ENCODE measurements around the gene FTO. TPM values are rescaled to one million over a fixed set of nuclear protein-coding genes. Genes with fewer than 3 reads are reported as not detected.

Gene FTO
- total and polyA plus RNA-seq, 12 donors: 17.8 to 310 (median 156) TPM

DNA sequence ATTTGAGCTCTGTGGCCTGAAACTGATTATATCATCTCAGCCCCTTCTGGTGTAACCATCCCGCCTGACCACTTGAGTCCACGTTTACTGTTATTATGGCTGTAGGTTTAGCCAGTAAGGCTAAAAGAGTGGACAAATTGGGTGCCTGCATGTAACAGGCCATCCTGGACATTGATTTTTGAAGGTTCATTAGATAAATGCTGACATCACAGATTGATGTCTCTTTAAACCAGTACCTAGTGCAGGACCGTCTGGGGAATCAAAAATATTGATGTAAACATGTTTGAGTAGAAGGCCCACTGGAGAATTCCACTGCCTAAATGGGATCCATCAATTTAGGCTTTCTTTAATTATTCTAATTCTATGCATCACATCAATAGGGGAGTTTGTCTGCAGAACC is 367.6 kb downstream of the FTO start:
- Histone ChIP-seq H3K36me3 (replicated peaks in 1 of 2) (no peaks in the 10 kb centered on the region), H3K4me1 (replicated peaks in 1 of 2) (no peaks in the 10 kb centered on the region), H3K27me3 (no peaks in the 10 kb centered on the region), H3K27ac (no peak overlapping the region), H3K9me3 (replicated peaks in 1 of 3) (no peaks in the 10 kb centered on the region), H3K4me3 (no peak overlapping the region)
- TF ChIP-seq, protein P1, sequence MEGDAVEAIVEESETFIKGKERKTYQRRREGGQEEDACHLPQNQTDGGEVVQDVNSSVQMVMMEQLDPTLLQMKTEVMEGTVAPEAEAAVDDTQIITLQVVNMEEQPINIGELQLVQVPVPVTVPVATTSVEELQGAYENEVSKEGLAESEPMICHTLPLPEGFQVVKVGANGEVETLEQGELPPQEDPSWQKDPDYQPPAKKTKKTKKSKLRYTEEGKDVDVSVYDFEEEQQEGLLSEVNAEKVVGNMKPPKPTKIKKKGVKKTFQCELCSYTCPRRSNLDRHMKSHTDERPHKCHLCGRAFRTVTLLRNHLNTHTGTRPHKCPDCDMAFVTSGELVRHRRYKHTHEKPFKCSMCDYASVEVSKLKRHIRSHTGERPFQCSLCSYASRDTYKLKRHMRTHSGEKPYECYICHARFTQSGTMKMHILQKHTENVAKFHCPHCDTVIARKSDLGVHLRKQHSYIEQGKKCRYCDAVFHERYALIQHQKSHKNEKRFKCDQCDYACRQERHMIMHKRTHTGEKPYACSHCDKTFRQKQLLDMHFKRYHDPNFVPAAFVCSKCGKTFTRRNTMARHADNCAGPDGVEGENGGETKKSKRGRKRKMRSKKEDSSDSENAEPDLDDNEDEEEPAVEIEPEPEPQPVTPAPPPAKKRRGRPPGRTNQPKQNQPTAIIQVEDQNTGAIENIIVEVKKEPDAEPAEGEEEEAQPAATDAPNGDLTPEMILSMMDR (IDR thresholded peaks at IDR 0.05): no peak
- TF ChIP-seq POLR2A (IDR thresholded peaks at IDR 0.05): no peak
- DNase-seq: no peak
- 95 to 100% (median 98%) methylated on average over 3 of the region's 3 CpGs for WGBS, 4 donors
- intact Hi-C loops (cut with DNase I): no loop called here

DNA sequence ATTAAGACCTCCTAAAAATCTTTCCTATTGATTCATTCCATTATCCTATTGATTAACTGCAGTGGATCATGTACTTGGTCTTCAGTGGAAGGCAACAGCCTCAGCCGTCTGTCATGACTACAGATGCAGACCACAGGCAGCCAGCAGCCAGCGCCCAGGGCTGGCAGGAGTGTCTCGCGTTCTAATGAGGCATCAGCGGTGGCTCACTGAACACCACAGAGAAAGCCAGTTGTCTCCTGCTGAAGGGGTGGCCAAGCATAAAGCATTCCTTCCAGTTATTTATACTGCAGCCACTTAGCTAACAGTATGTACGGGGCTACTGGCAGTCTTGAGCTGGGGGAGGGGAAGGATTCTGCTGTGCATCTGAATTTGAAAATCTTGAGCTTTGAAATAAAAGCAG is 368.3 kb downstream of the FTO start:
- 94 to 97% (median 95%) methylated on average over 6 of the region's 6 CpGs for WGBS, 4 donors
- H3K36me3 ChIP-seq (replicated peaks in 1 of 2): no peaks in the 10 kb centered on the region
- no peak overlapping the region for H3K27ac ChIP-seq
- TF ChIP-seq POLR2A (IDR thresholded peaks at IDR 0.05): no peak
- TF ChIP-seq, protein P1 (IDR thresholded peaks at IDR 0.05): no peak
- H3K4me1 ChIP-seq (replicated peaks in 1 of 2): no peaks in the 10 kb centered on the region
- H3K4me3 ChIP-seq: no peak overlapping the region
- no peaks in the 10 kb centered on the region for H3K9me3 ChIP-seq (replicated peaks in 1 of 3)
- no peak for DNase-seq
- intact Hi-C loops (cut with DNase I): no loop called here
- H3K27me3 ChIP-seq: no peaks in the 10 kb centered on the region

DNA sequence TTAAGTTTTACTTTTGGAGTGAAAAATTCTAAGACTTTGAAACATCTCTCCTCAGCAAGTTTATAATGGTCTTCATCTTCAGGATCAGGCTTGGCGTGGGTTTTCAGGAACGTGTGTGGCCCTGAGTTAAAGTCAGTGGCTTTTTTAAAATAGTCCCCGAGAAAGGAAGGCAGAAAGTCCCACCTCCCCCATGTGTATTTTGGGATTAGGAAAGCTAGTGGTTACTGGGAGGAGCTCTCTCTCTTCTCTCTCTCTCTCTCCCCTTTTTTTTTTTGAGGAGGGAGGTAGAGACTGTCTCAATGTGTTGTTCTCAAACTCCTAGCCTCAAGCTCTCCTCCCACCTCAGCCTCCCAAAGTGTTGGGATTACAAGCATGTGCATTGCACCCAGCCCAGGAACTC is 369.4 kb downstream of the FTO start:
- DNase-seq: no peak
- H3K27ac ChIP-seq: no peak overlapping the region
- no peak overlapping the region for H3K4me3 ChIP-seq
- no peaks in the 10 kb centered on the region for H3K9me3 ChIP-seq (replicated peaks in 1 of 3)
- TF ChIP-seq, protein P1 (IDR thresholded peaks at IDR 0.05): no peak
- no peak for TF ChIP-seq POLR2A (IDR thresholded peaks at IDR 0.05)
- WGBS, 4 donors: 83 to 90% (median 87%) methylated on average over 3 of the region's 3 CpGs
- H3K27me3 ChIP-seq: no peaks in the 10 kb centered on the region
- intact Hi-C loops (cut with DNase I): no loop called here
- no peaks in the 10 kb centered on the region for H3K36me3 ChIP-seq (replicated peaks in 1 of 2)
- H3K4me1 ChIP-seq (replicated peaks in 1 of 2): no peaks in the 10 kb centered on the region

DNA sequence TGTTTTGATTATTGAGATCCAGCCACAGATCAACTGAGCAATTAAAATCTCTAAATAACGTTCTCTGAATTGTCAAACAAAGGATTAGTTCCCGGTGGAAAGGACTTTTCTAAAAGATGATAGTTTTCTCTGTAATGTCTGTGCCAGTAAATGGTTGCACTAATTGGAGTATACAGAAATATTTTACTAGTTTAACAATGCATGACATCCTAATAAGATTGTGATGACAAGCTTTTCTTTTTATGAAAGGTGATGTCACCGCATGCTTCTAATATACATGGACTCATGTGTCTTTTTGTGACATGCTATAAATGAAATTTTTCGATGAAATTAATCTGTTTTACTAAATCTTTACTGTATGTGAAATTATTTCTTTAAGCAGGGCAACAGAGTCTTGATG is 371.5 kb downstream of the FTO start:
- TF ChIP-seq POLR2A (IDR thresholded peaks at IDR 0.05): no peak
- TF ChIP-seq, protein P1 (IDR thresholded peaks at IDR 0.05): no peak
- Histone ChIP-seq H3K9me3 (replicated peaks in 1 of 3) (no peaks in the 10 kb centered on the region), H3K36me3 (replicated peaks in 1 of 2) (no peaks in the 10 kb centered on the region), H3K4me1 (replicated peaks in 1 of 2) (no peaks in the 10 kb centered on the region), H3K27me3 (no peaks in the 10 kb centered on the region), H3K4me3 (no peak overlapping the region), H3K27ac (no peak overlapping the region)
- no peak for DNase-seq
- intact Hi-C loops (cut with DNase I): no loop called here
- 91 to 97% (median 92%) methylated on average over 4 of the region's 4 CpGs for WGBS, 4 donors

All from adrenal gland (tissue), 12 donors.